ENCODE results near the gene ICA1.

Gene ICA1

GRCh38 chr7:8201846-8202441, 60.0 kb downstream of the ICA1 start:
- Histone ChIP-seq H3K27ac (no peak overlapping the region), H3K36me3 (ENCODE audit: insufficient read depth, low read length) (no peaks in the 10 kb centered on the region), H3K9me3 (ENCODE audit: low read depth, low read length) (no peaks in the 10 kb centered on the region), H3K9ac (ENCODE audit: insufficient read length) (no peak overlapping the region), H3K4me3 (no peak overlapping the region)
- DNase-seq (ENCODE audit: low read depth, low spot score), result no peak
- TF ChIP-seq EZH2 (IDR thresholded peaks at IDR 0.05) (no peak), POLR2AphosphoS5 (IDR thresholded peaks at IDR 0.05; ENCODE audit: borderline replicate concordance, low read depth, low read length) (no peak), FOXP2 (optimal IDR thresholded peaks at IDR 0.05; ENCODE audit: control extremely low read depth, extremely low read length, insufficient read depth) (no peak)

DNA sequence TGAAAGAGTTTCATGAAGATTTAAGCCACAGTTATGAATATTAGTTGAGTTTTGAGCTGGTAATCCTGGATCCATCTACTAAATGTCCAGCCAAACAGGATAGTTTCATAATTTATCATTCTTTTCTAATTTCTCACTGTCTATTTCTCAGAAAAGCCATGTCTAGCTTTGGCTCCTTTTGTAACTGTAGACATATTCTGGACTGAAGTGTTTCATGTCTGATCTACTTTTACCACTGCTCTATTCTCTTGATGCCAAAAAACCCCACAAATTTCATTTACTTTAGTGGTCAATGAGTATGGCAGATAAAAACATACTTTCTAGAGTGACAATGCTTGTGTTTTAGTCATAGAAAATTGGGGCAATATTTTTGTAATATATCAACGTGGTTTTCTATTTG, 61.2 kb downstream of the ICA1 start:
- H3K4me3 ChIP-seq, result no peak overlapping the region
- H3K27ac ChIP-seq, result no peak overlapping the region
- no peak for DNase-seq (ENCODE audit: low read depth, low spot score)
- H3K9ac ChIP-seq (ENCODE audit: insufficient read length), result no peak overlapping the region
- no peak for TF ChIP-seq POLR2AphosphoS5 (IDR thresholded peaks at IDR 0.05; ENCODE audit: borderline replicate concordance, low read depth, low read length)
- no peak for TF ChIP-seq EZH2 (IDR thresholded peaks at IDR 0.05)
- no peak for TF ChIP-seq FOXP2 (optimal IDR thresholded peaks at IDR 0.05; ENCODE audit: control extremely low read depth, extremely low read length, insufficient read depth)
- no peaks in the 10 kb centered on the region for H3K36me3 ChIP-seq (ENCODE audit: insufficient read depth, low read length)
- H3K9me3 ChIP-seq (ENCODE audit: low read depth, low read length), result no peaks in the 10 kb centered on the region

- no peaks in the 10 kb centered on the region for H3K9me3 ChIP-seq (ENCODE audit: low read depth, low read length)
- no peak for TF ChIP-seq POLR2AphosphoS5 (IDR thresholded peaks at IDR 0.05; ENCODE audit: borderline replicate concordance, low read depth, low read length)
- H3K36me3 ChIP-seq (ENCODE audit: insufficient read depth, low read length), result no peaks in the 10 kb centered on the region
- H3K27ac ChIP-seq, result no peak overlapping the region
- DNase-seq (ENCODE audit: low read depth, low spot score), result no peak
- no peak overlapping the region for H3K4me3 ChIP-seq
- no peak overlapping the region for H3K9ac ChIP-seq (ENCODE audit: insufficient read length)
These were observed 61.7 kb downstream of the ICA1 start for GRCh38 chr7:8200316-8200715.

GRCh38 chr7:8197994-8198698, 63.8 kb downstream of the ICA1 start:
- TF ChIP-seq POLR2AphosphoS5 (IDR thresholded peaks at IDR 0.05; ENCODE audit: borderline replicate concordance, low read depth, low read length) (no peak), FOXP2 (optimal IDR thresholded peaks at IDR 0.05; ENCODE audit: control extremely low read depth, extremely low read length, insufficient read depth) (no peak), EZH2 (IDR thresholded peaks at IDR 0.05) (no peak)
- no peak overlapping the region for H3K27ac ChIP-seq
- no peak for DNase-seq (ENCODE audit: low read depth, low spot score)
- H3K4me3 ChIP-seq, result no peak overlapping the region
- no peak overlapping the region for H3K9ac ChIP-seq (ENCODE audit: insufficient read length)
- no peaks in the 10 kb centered on the region for H3K36me3 ChIP-seq (ENCODE audit: insufficient read depth, low read length)
- H3K9me3 ChIP-seq (ENCODE audit: low read depth, low read length), result no peaks in the 10 kb centered on the region

- Histone ChIP-seq H3K36me3 (ENCODE audit: insufficient read depth, low read length) (no peaks in the 10 kb centered on the region), H3K4me3 (no peak overlapping the region), H3K9me3 (ENCODE audit: low read depth, low read length) (no peaks in the 10 kb centered on the region), H3K27ac (no peak overlapping the region), H3K9ac (ENCODE audit: insufficient read length) (no peak overlapping the region)
- TF ChIP-seq POLR2AphosphoS5 (IDR thresholded peaks at IDR 0.05; ENCODE audit: borderline replicate concordance, low read depth, low read length) (no peak), EZH2 (IDR thresholded peaks at IDR 0.05) (no peak), FOXP2 (optimal IDR thresholded peaks at IDR 0.05; ENCODE audit: control extremely low read depth, extremely low read length, insufficient read depth) (no peak)
- DNase-seq (ENCODE audit: low read depth, low spot score), result no peak
These were observed 69.1 kb downstream of the ICA1 start for GRCh38 chr7:8192897-8193296.

GRCh38 chr7:8190119-8190895, 71.7 kb downstream of the ICA1 start:
- Histone ChIP-seq H3K27ac (no peak overlapping the region), H3K36me3 (ENCODE audit: insufficient read depth, low read length) (no peaks in the 10 kb centered on the region), H3K9me3 (ENCODE audit: low read depth, low read length) (no peaks in the 10 kb centered on the region), H3K4me3 (no peak overlapping the region), H3K9ac (ENCODE audit: insufficient read length) (no peak overlapping the region)
- DNase-seq (ENCODE audit: low read depth, low spot score), result peak; percentile 45
- TF ChIP-seq POLR2AphosphoS5 (IDR thresholded peaks at IDR 0.05; ENCODE audit: borderline replicate concordance, low read depth, low read length) (no peak), FOXP2 (optimal IDR thresholded peaks at IDR 0.05; ENCODE audit: control extremely low read depth, extremely low read length, insufficient read depth) (no peak), EZH2 (IDR thresholded peaks at IDR 0.05) (no peak)

DNA sequence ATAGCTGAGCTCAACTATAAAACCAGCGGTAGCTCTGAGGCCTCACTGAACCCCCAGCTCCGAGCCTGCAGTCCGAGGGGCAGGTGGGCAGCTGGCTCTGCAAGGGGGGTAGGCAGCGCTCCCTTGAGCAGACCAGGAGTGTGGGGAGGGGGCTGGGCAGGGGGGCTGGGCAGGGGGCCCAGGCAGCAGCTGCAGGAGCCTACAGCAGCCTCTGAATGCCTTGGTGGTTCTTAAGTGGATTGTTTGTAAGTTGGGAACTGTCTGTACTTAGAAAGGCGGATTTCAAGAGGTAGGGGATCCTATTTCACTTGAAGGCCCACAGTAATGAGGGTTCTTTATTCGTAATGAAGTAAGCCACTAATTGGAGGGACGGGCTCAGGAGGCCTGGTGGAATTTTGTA, 72.3 kb downstream of the ICA1 start:
- H3K9ac ChIP-seq (ENCODE audit: insufficient read length), result no peak overlapping the region
- no peak for DNase-seq (ENCODE audit: low read depth, low spot score)
- H3K9me3 ChIP-seq (ENCODE audit: low read depth, low read length), result no peaks in the 10 kb centered on the region
- H3K36me3 ChIP-seq (ENCODE audit: insufficient read depth, low read length), result no peaks in the 10 kb centered on the region
- H3K4me3 ChIP-seq, result no peak overlapping the region
- no peak for TF ChIP-seq EZH2 (IDR thresholded peaks at IDR 0.05)
- no peak for TF ChIP-seq POLR2AphosphoS5 (IDR thresholded peaks at IDR 0.05; ENCODE audit: borderline replicate concordance, low read depth, low read length)
- no peak for TF ChIP-seq FOXP2 (optimal IDR thresholded peaks at IDR 0.05; ENCODE audit: control extremely low read depth, extremely low read length, insufficient read depth)
- no peak overlapping the region for H3K27ac ChIP-seq

GRCh38 chr7:8185926-8186683, 75.9 kb downstream of the ICA1 start:
- TF ChIP-seq POLR2AphosphoS5 (IDR thresholded peaks at IDR 0.05; ENCODE audit: borderline replicate concordance, low read depth, low read length), result no peak
- TF ChIP-seq EZH2 (IDR thresholded peaks at IDR 0.05), result no peak
- TF ChIP-seq FOXP2 (optimal IDR thresholded peaks at IDR 0.05; ENCODE audit: control extremely low read depth, extremely low read length, insufficient read depth), result no peak
- H3K36me3 ChIP-seq (ENCODE audit: insufficient read depth, low read length), result no peaks in the 10 kb centered on the region
- H3K27ac ChIP-seq, result no peak overlapping the region
- no peak overlapping the region for H3K9ac ChIP-seq (ENCODE audit: insufficient read length)
- H3K4me3 ChIP-seq, result no peak overlapping the region
- no peaks in the 10 kb centered on the region for H3K9me3 ChIP-seq (ENCODE audit: low read depth, low read length)
- no peak for DNase-seq (ENCODE audit: low read depth, low spot score)

Measured in SK-N-MC (cell line).